GM12872 (cell line): ENCODE data around the gene SCML1.

ENCODE experiments used
- CTCF ChIP-seq: IDR thresholded peaks from 3 replicates; pipeline ENCODE4 v1.5.1; 2011; ENCODE audit warnings: low read depth, mild to moderate bottlenecking, low read length, moderate library complexity; ENCODE audit not compliant: insufficient read depth

The SCML1 gene, protein sequence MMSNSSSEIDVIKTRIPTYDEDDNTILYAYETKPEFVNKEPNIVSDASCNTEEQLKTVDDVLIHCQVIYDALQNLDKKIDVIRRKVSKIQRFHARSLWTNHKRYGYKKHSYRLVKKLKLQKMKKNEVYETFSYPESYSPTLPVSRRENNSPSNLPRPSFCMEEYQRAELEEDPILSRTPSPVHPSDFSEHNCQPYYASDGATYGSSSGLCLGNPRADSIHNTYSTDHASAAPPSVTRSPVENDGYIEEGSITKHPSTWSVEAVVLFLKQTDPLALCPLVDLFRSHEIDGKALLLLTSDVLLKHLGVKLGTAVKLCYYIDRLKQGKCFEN

DNA sequence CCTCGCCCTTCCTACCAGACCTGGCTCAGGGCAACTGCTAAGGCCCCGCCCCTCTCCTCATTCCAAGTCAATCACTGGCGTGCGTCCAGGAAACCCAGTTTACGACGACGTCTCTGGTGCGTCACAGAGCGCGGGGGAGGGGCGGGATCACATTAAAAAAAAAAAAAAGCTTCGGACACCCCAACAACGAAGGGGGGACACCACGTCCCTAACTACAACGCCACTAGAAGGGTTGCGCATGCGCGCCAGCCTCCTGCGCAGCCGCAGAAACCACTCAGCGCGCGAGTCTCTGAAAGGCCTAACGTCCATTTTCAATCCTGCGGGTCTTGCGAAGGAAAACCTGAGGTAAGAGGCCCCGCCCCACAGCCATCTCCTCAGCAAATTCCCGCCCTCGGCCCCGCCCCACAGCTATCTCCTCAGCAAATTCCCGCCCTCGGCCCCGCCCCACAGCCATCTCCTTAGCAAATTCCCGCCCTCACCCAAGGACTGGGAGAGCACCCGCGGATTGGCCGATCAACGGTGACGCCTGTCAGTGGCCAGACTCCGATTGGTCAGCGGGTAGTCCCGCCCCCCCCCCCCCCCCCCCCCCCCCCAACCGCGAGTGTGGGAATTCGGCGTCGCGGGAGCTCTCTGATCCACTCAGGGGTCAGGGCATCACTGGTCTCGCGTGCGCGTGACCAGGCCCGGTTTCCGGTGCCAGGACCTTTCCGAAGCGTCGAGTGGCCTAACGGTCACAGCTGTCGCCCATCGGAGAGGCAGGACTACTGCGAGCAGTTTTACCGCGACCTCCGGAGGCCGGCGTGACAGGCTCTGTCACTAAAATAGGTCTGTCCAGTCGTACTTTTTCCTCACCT is at the start of gene SCML1:
SCML1 (plus strand) TSS at position 638 of the 854 bp plus-strand sequence. CDS start 6,694 bp downstream, outside the sequence.
- no peak for TF ChIP-seq CTCF

- TF ChIP-seq CTCF, result no peak
Measured at GRCh38 chrX:17687648-17688047, 49.6 kb upstream of the SCML1 start.

DNA sequence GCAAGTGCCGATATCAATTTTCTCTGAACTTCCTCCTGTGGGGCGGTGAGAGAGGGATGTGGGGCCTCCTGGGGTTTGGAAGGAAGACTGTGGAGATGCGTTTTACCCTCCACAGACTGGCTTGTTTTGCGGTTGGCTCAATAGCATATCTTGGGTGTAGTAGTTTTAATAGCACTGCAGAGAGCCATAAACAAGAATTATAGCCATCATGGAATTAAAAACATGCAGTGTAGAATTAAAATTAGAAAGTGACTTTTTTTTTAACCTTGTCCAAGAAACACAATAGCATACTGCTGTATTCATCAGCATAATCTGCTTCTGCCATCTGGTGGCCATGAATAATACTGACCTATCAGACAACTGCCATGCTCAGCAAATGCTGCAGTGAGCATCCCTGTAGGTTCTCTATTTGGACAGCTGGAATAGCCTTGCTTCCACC is 47.3 kb upstream of the SCML1 start:
- TF ChIP-seq CTCF, result peak; percentile 50

- TF ChIP-seq CTCF, result no peak
Measured at GRCh38 chrX:17692709-17693346, 44.5 kb upstream of the SCML1 start.

GRCh38 chrX:17697191-17697590 is 40.1 kb upstream of the SCML1 start:
- TF ChIP-seq CTCF, result no peak

DNA sequence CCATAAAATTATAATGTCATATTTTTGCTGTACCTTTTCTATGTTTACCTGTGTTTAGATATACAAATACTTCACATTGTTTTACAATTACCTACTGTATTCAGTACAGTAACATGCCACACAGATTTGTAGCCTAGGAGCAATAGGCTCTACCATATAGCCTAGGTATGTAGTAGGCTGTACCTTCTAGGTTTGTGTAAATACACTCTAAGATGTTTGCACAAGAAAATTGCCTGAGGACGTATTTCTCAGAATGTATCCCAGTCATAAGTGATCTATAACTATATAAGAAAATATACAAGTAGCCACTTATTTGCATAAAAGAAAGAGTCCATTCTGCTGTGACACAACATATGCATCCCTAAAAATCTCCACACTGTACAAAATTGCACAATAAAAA is 36.3 kb upstream of the SCML1 start:
- TF ChIP-seq CTCF, result no peak

DNA sequence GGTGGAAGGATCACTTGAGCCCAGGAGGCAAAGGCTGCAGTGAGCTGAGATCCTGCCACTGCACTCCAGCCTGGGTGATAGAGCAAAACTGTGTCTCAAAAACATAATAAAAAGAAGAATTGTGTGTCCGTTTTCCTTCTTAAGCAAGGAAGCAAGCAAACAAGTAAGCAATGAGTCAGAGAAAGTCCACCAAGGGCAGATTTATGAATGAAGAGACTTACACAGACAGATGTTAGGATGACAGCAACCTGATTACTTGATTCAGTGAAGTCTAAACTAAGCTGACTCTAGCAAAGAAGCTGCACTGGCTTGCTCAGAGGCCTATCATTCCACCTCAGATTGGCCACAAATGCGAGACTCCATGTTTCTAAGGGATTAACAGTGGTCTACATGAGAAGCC is 34.1 kb upstream of the SCML1 start:
- no peak for TF ChIP-seq CTCF
